Left lung (tissue), 10 donors: ENCODE data around the gene ADAMTS12. TPM values are rescaled to one million over a fixed set of nuclear protein-coding genes. Genes with fewer than 3 reads are reported as not detected.

Source experiments
- ATAC-seq: fragments of 200-7000 bp; cut with Tn5 transposase; one replicate; pipeline ENCODE4 v1.9.1; 2020; ENCODE audit warnings: moderate library complexity
- DNase-seq, 4 donors: peaks; one replicate each; pipeline ENCODE4 v3.0.0-alpha.2; 2013 to 2020
- H3K27ac ChIP-seq, 2 donors: fragments of 200-600 bp; sonication (generic) in 1 of 2; one replicate each; pipeline versions ENCODE4 v1.5.0 to v1.8.0; 2020 to 2021
- H3K27me3 ChIP-seq, 2 donors: fragments of 200-600 bp; sonication (generic) in 1 of 2; one replicate each; pipeline versions ENCODE4 v1.5.0 to v1.8.0; 2020 to 2021
- H3K36me3 ChIP-seq, 2 donors: fragments of 200-600 bp; sonication (generic) in 1 of 2; one replicate each; pipeline versions ENCODE4 v1.5.0 to v1.8.0; 2020 to 2021
- H3K4me1 ChIP-seq, 2 donors: fragments of 200-600 bp; one replicate each; pipeline ENCODE4 v1.8.0; 2021
- H3K4me3 ChIP-seq, 2 donors: fragments of 200-600 bp; sonication (generic) in 1 of 2; one replicate each; pipeline versions ENCODE4 v1.5.0 to v1.8.0; 2020 to 2021; ENCODE audit warnings: mild to moderate bottlenecking in 1 of 2
- H3K9me3 ChIP-seq, 2 donors: fragments of 200-600 bp; sonication (generic) in 1 of 2; one replicate each; pipeline versions ENCODE4 v1.5.0 to v1.8.0; 2020 to 2021
- CTCF ChIP-seq, 2 donors: fragments of 200-600 bp; sonication (generic) in 1 of 2; IDR thresholded peaks; one replicate each; pipeline versions ENCODE4 v1.5.0 to v1.8.0; 2021; ENCODE audit warnings: antibody characterized with exemption in 2 of 2
- intact Hi-C, 2 donors: fragments of 100-400 bp; cut with DNase I; formaldehyde crosslinking; loops; one replicate each; pipeline versions ENCODE4 v1.11.2 to v1.14.2; 2022
- polyA plus RNA-seq, 6 donors: library from polyadenylated mRNA; unstranded; fragments of 120-200 nt; gene quantifications; one replicate each; pipeline ENCODE4 v1.2.1, GENCODE V29; 2013; ENCODE audit not compliant: insufficient read length in 6 of 6
- total RNA-seq, 2 donors: library from RNA; stranded (reverse); fragmentation: NEBNext Ultra II Directional; extraction: Animal tissue kit (Norgen Biotek cat#: 25700); gene quantifications; one replicate each; pipeline ENCODE4 v1.2.1, GENCODE V29; 2021
- donor health status: DM: no; HTN: yes; CAD: no.
- donor health status: DM: no; HTN: no; CAD: no.

ADAMTS12 gene
- total and polyA plus RNA-seq, 8 donors, result 11.6 to 59.1 (median 52.1) TPM

GRCh38 chr5:33738097-33738496 is 153.7 kb downstream of the ADAMTS12 start:
- intact Hi-C loops, result no loop called here
- no peaks in the 10 kb centered on the region for H3K36me3 ChIP-seq

GRCh38 chr5:33737697-33738096 is 154.1 kb downstream of the ADAMTS12 start:
- TF ChIP-seq CTCF (IDR thresholded peaks at IDR 0.05), result no peak
- intact Hi-C loops, result no loop called here
- H3K27me3 ChIP-seq, result no peaks in the 10 kb centered on the region
- H3K4me3 ChIP-seq, result no peak overlapping the region
- ATAC-seq (no peak), DNase-seq (no peak)
- H3K9me3 ChIP-seq, result no peaks in the 10 kb centered on the region
- no peaks in the 10 kb centered on the region for H3K36me3 ChIP-seq
- H3K4me1 ChIP-seq, result peaks cover 0 to 5% of the 10 kb centered on the region in 2 donors
- no peak overlapping the region for H3K27ac ChIP-seq

More at GRCh38 chr5:33738097-33738496, 153.7 kb downstream of the ADAMTS12 start:
- Histone ChIP-seq H3K27ac (no peak overlapping the region), H3K9me3 (no peaks in the 10 kb centered on the region), H3K4me3 (no peak overlapping the region), H3K4me1 (peaks cover 0 to 5% of the 10 kb centered on the region in 2 donors), H3K27me3 (no peaks in the 10 kb centered on the region)
- ATAC-seq (no peak), DNase-seq (no peak)
- TF ChIP-seq CTCF (IDR thresholded peaks at IDR 0.05), result no peak

GRCh38 chr5:33737284-33737683 is 154.5 kb downstream of the ADAMTS12 start:
- Histone ChIP-seq H3K27me3 (no peaks in the 10 kb centered on the region), H3K4me1 (peaks cover 0 to 5% of the 10 kb centered on the region in 2 donors), H3K4me3 (no peak overlapping the region), H3K36me3 (no peaks in the 10 kb centered on the region), H3K27ac (no peak overlapping the region), H3K9me3 (no peaks in the 10 kb centered on the region)
- TF ChIP-seq CTCF (IDR thresholded peaks at IDR 0.05), result no peak
- DNase-seq (no peak), ATAC-seq (no peak)
- intact Hi-C loops, result no loop called here

- DNase-seq (no peak), ATAC-seq (peak; percentile 64)
- no peak overlapping the region for H3K4me3 ChIP-seq
- TF ChIP-seq CTCF (IDR thresholded peaks at IDR 0.05), result no peak
- no peaks in the 10 kb centered on the region for H3K9me3 ChIP-seq
- H3K4me1 ChIP-seq, result peaks cover 0 to 5% of the 10 kb centered on the region in 2 donors
- intact Hi-C loops, result no loop called here
- no peaks in the 10 kb centered on the region for H3K36me3 ChIP-seq
- H3K27me3 ChIP-seq, result no peaks in the 10 kb centered on the region
- no peak overlapping the region for H3K27ac ChIP-seq
Measured at GRCh38 chr5:33736510-33736909, 155.3 kb downstream of the ADAMTS12 start.

- no peak for TF ChIP-seq CTCF (IDR thresholded peaks at IDR 0.05)
- H3K27ac ChIP-seq, result no peak overlapping the region
- peaks cover 0 to 5% of the 10 kb centered on the region in 2 donors for H3K4me1 ChIP-seq
- no peaks in the 10 kb centered on the region for H3K27me3 ChIP-seq
- no peak overlapping the region for H3K4me3 ChIP-seq
- H3K9me3 ChIP-seq, result no peaks in the 10 kb centered on the region
- ATAC-seq, result no peak
- no peaks in the 10 kb centered on the region for H3K36me3 ChIP-seq
- DNase-seq, result no peak
- intact Hi-C loops, result no loop called here
Measured at GRCh38 chr5:33735072-33735471, 156.7 kb downstream of the ADAMTS12 start.
